Mammary epithelial cell (primary cell): ENCODE results near the gene MAML3.

Experiments used
- EZH2 ChIP-seq: IDR thresholded peaks from 2 replicates; pipeline ENCODE4 v1.6.1; 2012; ENCODE audit warnings: low read length, inconsistent platforms, borderline replicate concordance
- TF ChIP-seq, protein P1 (sequence below), 2 donors: IDR thresholded peaks in 1 of 2; conservative IDR thresholded peaks in 1 of 2; 2 replicates each; pipeline ENCODE4 v1.5.1; 2011 to 2012; ENCODE audit warnings: inconsistent platforms in 2 of 2, low read length in 2 of 2, mild to moderate bottlenecking in 2 of 2, control low read depth in 1 of 2, low read depth in 1 of 2; ENCODE audit not compliant: insufficient read depth in 1 of 2; ENCODE audit errors: extremely low read depth in 1 of 2

- TF ChIP-seq, protein P1, sequence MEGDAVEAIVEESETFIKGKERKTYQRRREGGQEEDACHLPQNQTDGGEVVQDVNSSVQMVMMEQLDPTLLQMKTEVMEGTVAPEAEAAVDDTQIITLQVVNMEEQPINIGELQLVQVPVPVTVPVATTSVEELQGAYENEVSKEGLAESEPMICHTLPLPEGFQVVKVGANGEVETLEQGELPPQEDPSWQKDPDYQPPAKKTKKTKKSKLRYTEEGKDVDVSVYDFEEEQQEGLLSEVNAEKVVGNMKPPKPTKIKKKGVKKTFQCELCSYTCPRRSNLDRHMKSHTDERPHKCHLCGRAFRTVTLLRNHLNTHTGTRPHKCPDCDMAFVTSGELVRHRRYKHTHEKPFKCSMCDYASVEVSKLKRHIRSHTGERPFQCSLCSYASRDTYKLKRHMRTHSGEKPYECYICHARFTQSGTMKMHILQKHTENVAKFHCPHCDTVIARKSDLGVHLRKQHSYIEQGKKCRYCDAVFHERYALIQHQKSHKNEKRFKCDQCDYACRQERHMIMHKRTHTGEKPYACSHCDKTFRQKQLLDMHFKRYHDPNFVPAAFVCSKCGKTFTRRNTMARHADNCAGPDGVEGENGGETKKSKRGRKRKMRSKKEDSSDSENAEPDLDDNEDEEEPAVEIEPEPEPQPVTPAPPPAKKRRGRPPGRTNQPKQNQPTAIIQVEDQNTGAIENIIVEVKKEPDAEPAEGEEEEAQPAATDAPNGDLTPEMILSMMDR (conservative IDR thresholded peaks at IDR 0.05 in 1 of 2, IDR thresholded peaks at IDR 0.05 in 1 of 2; ENCODE audit: extremely low read depth in 1 of 2, insufficient read depth in 1 of 2, low read depth in 1 of 2, low read length in 2 of 2), result no peak
- no peak for TF ChIP-seq EZH2
These were observed 47.6 kb downstream of the MAML3 start for GRCh38 chr4:140106289-140106844.
